WI38 (cell line): ENCODE results near the gene SRP68.

Experiments
- H3K4me3 ChIP-seq: 2 replicates; pipeline ENCODE4 v1.5.1; 2011; ENCODE audit warnings: low read depth, mild to moderate bottlenecking, control low read depth, low read length
- CTCF ChIP-seq: IDR thresholded peaks from 2 replicates; pipeline ENCODE4 v1.5.1; 2012; ENCODE audit warnings: low read depth, mild to moderate bottlenecking, control low read depth, low read length

Gene SRP68

GRCh38 chr17:76009969-76010661, 62.2 kb downstream of the SRP68 start:
- no peak overlapping the region for H3K4me3 ChIP-seq
- TF ChIP-seq CTCF: no peak

GRCh38 chr17:76009447-76009846, 62.9 kb downstream of the SRP68 start:
- TF ChIP-seq CTCF: no peak
- H3K4me3 ChIP-seq: no peak overlapping the region

DNA sequence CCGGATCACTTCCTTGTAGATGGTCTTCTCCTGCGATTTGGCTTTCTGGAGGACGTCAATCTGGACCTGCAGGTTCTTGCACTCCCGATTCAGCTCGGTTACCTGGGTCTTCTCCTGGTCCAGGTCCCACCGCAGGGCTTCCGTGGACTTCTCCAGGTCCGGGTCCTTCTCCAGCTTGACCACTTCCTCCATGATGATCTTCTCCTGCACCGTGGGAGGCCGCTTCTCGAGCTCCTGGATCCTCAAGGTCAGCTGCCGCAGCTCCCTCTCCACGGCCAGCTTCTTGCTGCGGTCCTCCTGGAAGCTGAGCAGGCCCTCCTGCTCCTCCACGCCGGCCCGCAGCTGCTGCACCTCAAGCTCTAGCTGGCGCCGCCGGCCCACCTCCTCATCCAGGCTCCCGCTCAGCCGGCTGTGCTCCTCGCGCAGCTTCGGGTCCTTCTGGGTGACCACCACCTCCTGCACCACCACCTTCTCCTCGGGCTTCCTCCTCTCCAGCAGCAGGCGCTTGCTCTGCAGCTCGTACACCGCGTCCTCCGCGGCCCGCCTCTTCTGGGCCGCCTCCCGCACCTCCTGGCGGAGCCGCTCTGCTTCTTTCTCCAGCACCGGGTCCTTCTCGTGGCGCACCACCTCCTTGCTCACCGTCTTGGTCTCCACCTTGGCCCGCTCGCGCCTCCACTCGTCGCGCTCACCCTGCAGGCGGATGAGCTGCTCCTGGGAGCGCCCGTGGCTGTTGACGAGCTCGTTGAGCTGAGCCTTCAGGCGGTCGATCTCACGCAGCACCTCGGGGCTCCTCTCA, 63.5 kb downstream of the SRP68 start:
- H3K4me3 ChIP-seq: no peak overlapping the region
- no peak for TF ChIP-seq CTCF

GRCh38 chr17:76008208-76008607, 64.1 kb downstream of the SRP68 start:
- H3K4me3 ChIP-seq: no peak overlapping the region
- TF ChIP-seq CTCF: no peak

DNA sequence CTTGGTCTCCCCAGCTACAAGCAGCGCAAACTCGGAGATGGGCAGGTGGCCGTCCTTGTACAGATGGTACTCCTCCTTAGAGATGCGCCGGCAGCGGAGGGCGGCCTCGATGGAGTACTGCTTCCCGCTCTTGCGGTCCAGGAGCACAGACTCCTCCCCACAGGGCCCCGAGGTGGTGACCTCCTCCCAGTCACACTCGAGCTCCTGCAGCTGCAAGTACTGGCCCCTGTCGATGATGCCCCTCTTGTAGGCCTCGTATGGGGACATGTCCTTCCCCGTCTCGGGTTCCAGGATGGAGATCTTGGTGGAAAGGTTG, 64.5 kb downstream of the SRP68 start:
- H3K4me3 ChIP-seq: no peak overlapping the region
- TF ChIP-seq CTCF: no peak

- H3K4me3 ChIP-seq: no peak overlapping the region
- TF ChIP-seq CTCF: no peak
These were observed 65.0 kb downstream of the SRP68 start for GRCh38 chr17:76007131-76007849.
